Measurements from ENCODE around the gene PLA2G3. TPM values are rescaled to one million over a fixed set of nuclear protein-coding genes. Genes with fewer than 3 reads are reported as not detected.
"Not testable (repeated sequence)": the region's sequence is repeated elsewhere in the genome, so short reads cannot be mapped to it uniquely, and the experiment has no call there.

PLA2G3 gene
- total RNA-seq, 1 experiment from 2014 or later, result 18.3 TPM

DNA sequence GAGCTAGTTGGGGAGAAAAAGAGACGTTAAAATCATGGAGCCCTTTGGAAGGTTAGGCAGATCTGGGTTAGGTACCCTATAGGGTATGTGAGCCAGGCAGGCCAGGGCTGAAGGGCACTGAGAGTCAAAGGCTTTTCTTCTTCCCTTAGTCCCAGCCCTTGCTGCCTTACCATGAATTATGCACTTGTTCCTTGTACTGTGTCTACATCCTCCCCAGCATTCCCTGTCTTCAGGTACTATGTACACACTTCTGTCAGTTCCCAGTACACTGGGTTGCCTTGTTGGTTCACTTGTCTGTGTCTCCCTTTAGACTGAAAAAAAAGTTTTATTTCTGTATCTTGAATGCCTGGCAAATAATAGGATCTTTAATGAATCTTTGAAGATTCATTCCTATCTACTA lies 36.6 kb upstream of the PLA2G3 start (continued):
- TF ChIP-seq AR (CRISPR knock-in tag; IDR thresholded peaks at IDR 0.05), result no peak
- no peak for TF ChIP-seq MXD4 (CRISPR knock-in tag; IDR thresholded peaks at IDR 0.05; ENCODE audit: borderline replicate concordance)
- TF ChIP-seq HMGXB4 (CRISPR knock-in tag; IDR thresholded peaks at IDR 0.05), result no peak
- TF ChIP-seq MLX (CRISPR knock-in tag; IDR thresholded peaks at IDR 0.05), result no peak

- CTCF ChIA-PET, result no interaction called here
- 0 out of 2 replicates have a peak, but pooled peaks cover 4% of the 10 kb centered on the region for H3K4me1 Mint-ChIP-seq
- POLR2A ChIA-PET, result no interaction called here
- DNase-seq (ENCODE audit: low spot score), result no peak
- no peak overlapping the region for H3K4me3 Mint-ChIP-seq
- no peaks in the 10 kb centered on the region for H3K9me3 Mint-ChIP-seq
- no peak for TF ChIP-seq ELF4 (CRISPR knock-in tag; IDR thresholded peaks at IDR 0.05; ENCODE audit: low read depth)
- no peak for TF ChIP-seq SMAD3 (CRISPR knock-in tag; IDR thresholded peaks at IDR 0.05; ENCODE audit: borderline replicate concordance)
- no peaks in the 10 kb centered on the region for H3K36me3 Mint-ChIP-seq
- H3K27me3 Mint-ChIP-seq (ENCODE audit: low read depth), result no peaks in the 10 kb centered on the region
- H3K27ac Mint-ChIP-seq, result no peak overlapping the region
- no peak for ATAC-seq
Observed at GRCh38 chr22:31173386-31174145, 33.3 kb upstream of the PLA2G3 start.

GRCh38 chr22:31171734-31172133 lies 31.4 kb upstream of the PLA2G3 start:
- H3K4me3 Mint-ChIP-seq; POLR2A ChIA-PET; H3K4me1 Mint-ChIP-seq; H3K36me3 Mint-ChIP-seq; H3K9me3 Mint-ChIP-seq; CTCF ChIA-PET; DNase-seq (ENCODE audit: low spot score); H3K27ac Mint-ChIP-seq; ATAC-seq; H3K27me3 Mint-ChIP-seq (ENCODE audit: low read depth): not testable (repeated sequence)

DNA sequence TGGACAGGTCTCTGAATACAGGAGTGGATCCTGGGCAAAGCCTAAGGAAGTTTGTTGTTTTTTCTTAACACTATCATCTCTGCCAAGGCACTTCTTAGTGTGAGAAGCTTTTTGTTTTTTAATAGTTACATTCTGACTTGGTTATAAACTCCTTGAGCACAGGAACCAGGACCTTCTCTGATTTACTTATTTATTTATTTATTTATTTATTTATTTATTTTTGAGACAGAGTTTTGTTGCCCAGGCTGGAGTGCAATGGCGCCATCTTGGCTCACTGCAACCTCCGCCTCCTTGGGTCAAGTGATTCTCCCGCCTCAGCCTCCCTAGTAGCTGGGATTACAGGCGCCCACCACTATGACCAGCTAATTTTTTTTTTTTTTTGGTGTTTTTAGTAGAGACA lies 30.7 kb upstream of the PLA2G3 start:
- no peaks in the 10 kb centered on the region for H3K9me3 Mint-ChIP-seq
- TF ChIP-seq ELF4 (CRISPR knock-in tag; IDR thresholded peaks at IDR 0.05; ENCODE audit: low read depth) (no peak), NFATC4 (CRISPR knock-in tag; IDR thresholded peaks at IDR 0.05) (no peak), HMGXB4 (CRISPR knock-in tag; IDR thresholded peaks at IDR 0.05) (no peak), MXD4 (CRISPR knock-in tag; IDR thresholded peaks at IDR 0.05; ENCODE audit: borderline replicate concordance) (no peak), HMGA2 (CRISPR knock-in tag; IDR thresholded peaks at IDR 0.05) (no peak), MLX (CRISPR knock-in tag; IDR thresholded peaks at IDR 0.05) (no peak), ZNF416 (CRISPR knock-in tag; IDR thresholded peaks at IDR 0.05) (no peak), NFYB (CRISPR knock-in tag; conservative IDR thresholded peaks at IDR 0.05; ENCODE audit: low read depth) (no peak), ATF6 (CRISPR knock-in tag; IDR thresholded peaks at IDR 0.05) (no peak), GABPB1 (CRISPR knock-in tag; IDR thresholded peaks at IDR 0.05) (no peak)
- TF ChIP-seq, protein P1, sequence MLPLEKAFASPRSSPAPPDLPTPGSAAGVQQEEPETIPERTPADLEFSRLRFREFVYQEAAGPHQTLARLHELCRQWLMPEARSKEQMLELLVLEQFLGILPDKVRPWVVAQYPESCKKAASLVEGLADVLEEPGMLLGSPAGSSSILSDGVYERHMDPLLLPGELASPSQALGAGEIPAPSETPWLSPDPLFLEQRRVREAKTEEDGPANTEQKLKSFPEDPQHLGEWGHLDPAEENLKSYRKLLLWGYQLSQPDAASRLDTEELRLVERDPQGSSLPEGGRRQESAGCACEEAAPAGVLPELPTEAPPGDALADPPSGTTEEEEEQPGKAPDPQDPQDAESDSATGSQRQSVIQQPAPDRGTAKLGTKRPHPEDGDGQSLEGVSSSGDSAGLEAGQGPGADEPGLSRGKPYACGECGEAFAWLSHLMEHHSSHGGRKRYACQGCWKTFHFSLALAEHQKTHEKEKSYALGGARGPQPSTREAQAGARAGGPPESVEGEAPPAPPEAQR (CRISPR knock-in tag; IDR thresholded peaks at IDR 0.05), result no peak
- TF ChIP-seq, protein P2, sequence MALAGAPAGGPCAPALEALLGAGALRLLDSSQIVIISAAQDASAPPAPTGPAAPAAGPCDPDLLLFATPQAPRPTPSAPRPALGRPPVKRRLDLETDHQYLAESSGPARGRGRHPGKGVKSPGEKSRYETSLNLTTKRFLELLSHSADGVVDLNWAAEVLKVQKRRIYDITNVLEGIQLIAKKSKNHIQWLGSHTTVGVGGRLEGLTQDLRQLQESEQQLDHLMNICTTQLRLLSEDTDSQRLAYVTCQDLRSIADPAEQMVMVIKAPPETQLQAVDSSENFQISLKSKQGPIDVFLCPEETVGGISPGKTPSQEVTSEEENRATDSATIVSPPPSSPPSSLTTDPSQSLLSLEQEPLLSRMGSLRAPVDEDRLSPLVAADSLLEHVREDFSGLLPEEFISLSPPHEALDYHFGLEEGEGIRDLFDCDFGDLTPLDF (CRISPR knock-in tag; IDR thresholded peaks at IDR 0.05), result no peak

More for the DNA sequence above, 30.7 kb upstream of the PLA2G3 start:
- ChIA-PET POLR2A (interaction anchor here (0.6 kb wide), 1 partner anchor 152 kb away, joined by 4 read pairs; no protein-coding TSS in a partner anchor), CTCF (no interaction called here)
- H3K4me3 Mint-ChIP-seq, result no peak overlapping the region
- peaks cover 2% of the 10 kb centered on the region; the same call in 1 of the 2 replicates for H3K36me3 Mint-ChIP-seq
- H3K27me3 Mint-ChIP-seq (ENCODE audit: low read depth), result no peaks in the 10 kb centered on the region
- DNase-seq (ENCODE audit: low spot score) (no peak), ATAC-seq (no peak)
- no peak overlapping the region for H3K27ac Mint-ChIP-seq
- H3K4me1 Mint-ChIP-seq, result 0 out of 2 replicates have a peak, but pooled peaks cover 4% of the 10 kb centered on the region

All from WTC11 (cell line).